VCaP (cell line): ENCODE measurements around the gene RHEBL1.

Source experiments
- H3K27ac ChIP-seq: fragments of 450-650 bp; 2 replicates; pipeline ENCODE4 v1.5.1; 2017
- TF ChIP-seq, protein P1 (sequence below): fragments of 450-650 bp; conservative IDR thresholded peaks from 2 replicates; pipeline ENCODE4 v1.5.1; 2017; ENCODE audit warnings: mild to moderate bottlenecking, moderate library complexity

The RHEBL1 gene

GRCh38 chr12:49069507-49070346 is at the start of gene RHEBL1:
TSS of gene RHEBL1 (minus strand) at chr12:49069979. CDS start at chr12:49069785, 194 bp downstream.
- TF ChIP-seq, protein P1, sequence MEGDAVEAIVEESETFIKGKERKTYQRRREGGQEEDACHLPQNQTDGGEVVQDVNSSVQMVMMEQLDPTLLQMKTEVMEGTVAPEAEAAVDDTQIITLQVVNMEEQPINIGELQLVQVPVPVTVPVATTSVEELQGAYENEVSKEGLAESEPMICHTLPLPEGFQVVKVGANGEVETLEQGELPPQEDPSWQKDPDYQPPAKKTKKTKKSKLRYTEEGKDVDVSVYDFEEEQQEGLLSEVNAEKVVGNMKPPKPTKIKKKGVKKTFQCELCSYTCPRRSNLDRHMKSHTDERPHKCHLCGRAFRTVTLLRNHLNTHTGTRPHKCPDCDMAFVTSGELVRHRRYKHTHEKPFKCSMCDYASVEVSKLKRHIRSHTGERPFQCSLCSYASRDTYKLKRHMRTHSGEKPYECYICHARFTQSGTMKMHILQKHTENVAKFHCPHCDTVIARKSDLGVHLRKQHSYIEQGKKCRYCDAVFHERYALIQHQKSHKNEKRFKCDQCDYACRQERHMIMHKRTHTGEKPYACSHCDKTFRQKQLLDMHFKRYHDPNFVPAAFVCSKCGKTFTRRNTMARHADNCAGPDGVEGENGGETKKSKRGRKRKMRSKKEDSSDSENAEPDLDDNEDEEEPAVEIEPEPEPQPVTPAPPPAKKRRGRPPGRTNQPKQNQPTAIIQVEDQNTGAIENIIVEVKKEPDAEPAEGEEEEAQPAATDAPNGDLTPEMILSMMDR: peak; percentile 47
- peak within 1 kb of the TSS; percentile 56 for H3K27ac ChIP-seq

GRCh38 chr12:49111206-49111605 is 41.4 kb upstream of the RHEBL1 start:
- TF ChIP-seq, protein P1: no peak

GRCh38 chr12:49110464-49111155 is 40.8 kb upstream of the RHEBL1 start, which contains the start of gene LMBR1L:
TSS of gene LMBR1L (minus strand) at chr12:49110847. CDS start at chr12:49110555, 292 bp downstream.
- peak within 1 kb of the TSS; percentile 88 for H3K27ac ChIP-seq
- TF ChIP-seq, protein P1: peak; percentile 58

More at GRCh38 chr12:49111206-49111605, 41.4 kb upstream of the RHEBL1 start:
- peak overlapping the region; percentile 88 for H3K27ac ChIP-seq

GRCh38 chr12:49109641-49110463 is 40.1 kb upstream of the RHEBL1 start:
- TF ChIP-seq, protein P1: no peak
- H3K27ac ChIP-seq: peak overlapping the region; percentile 88

- H3K27ac ChIP-seq: peak overlapping the region; percentile 88
- TF ChIP-seq, protein P1: no peak
Observed at GRCh38 chr12:49108958-49109404, 39.2 kb upstream of the RHEBL1 start.

DNA sequence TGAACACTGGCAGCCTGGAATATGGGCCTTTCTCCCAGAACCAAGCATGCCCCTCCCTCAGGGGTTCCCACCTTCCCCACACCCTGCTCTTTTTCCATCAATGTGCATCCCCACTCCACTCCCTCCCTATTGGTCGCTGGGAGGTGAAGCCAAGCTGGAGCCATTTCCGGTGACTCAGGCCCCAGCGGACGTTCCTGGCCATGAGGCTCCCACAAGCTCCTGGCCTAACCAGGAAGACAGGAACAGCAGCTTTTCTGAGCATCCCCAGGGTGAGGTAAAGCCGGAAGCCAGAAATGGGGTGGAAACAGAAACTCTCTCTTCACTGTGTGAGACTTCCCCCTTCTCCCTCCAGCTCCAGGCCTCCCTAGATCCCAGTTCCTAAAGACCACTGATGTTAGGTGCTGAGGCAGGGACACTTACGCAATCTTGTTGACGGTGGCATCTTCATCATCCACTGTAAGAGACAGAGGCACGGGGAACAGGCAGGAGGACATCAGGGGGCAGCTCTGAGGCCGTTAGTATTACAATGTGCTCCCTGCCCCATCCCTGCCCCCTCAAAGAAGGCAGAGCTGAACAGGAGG is 35.8 kb upstream of the RHEBL1 start:
- no peak overlapping the region for H3K27ac ChIP-seq
- TF ChIP-seq, protein P1: no peak
